ENCODE data around the gene HRG. TPM values are rescaled to one million over a fixed set of nuclear protein-coding genes. Genes with fewer than 3 reads are reported as not detected.
"Not testable (repeated sequence)": the region's sequence is repeated elsewhere in the genome, so short reads cannot be mapped to it uniquely, and the experiment has no call there.

The HRG gene
- total RNA-seq, 1 donor from 2014 or later, result not detected

- H3K27ac Mint-ChIP-seq, result no peak overlapping the region
- peaks cover 11% of the 10 kb centered on the region for H3K4me1 Mint-ChIP-seq
- H3K27me3 Mint-ChIP-seq, result peaks cover 48% of the 10 kb centered on the region
- intact Hi-C loops (cut with micrococcal nuclease), result no loop called here
- peak; percentile 81 for DNase-seq
- no peak overlapping the region for H3K4me3 Mint-ChIP-seq
- no peaks in the 10 kb centered on the region for H3K36me3 Mint-ChIP-seq (ENCODE audit: low read depth)
- H3K9me3 Mint-ChIP-seq, result no peaks in the 10 kb centered on the region
These were observed 40.3 kb downstream of the HRG start for GRCh38 chr3:186705882-186706780.

- DNase-seq, result no peak
- intact Hi-C loops (cut with micrococcal nuclease), result no loop called here
- Mint-ChIP-seq H3K4me3 (no peak overlapping the region), H3K27ac (no peak overlapping the region), H3K4me1 (peaks cover 10% of the 10 kb centered on the region), H3K9me3 (no peaks in the 10 kb centered on the region), H3K36me3 (ENCODE audit: low read depth) (no peaks in the 10 kb centered on the region), H3K27me3 (peaks cover 43% of the 10 kb centered on the region)
These were observed 43.3 kb downstream of the HRG start for GRCh38 chr3:186708983-186709679.

DNA sequence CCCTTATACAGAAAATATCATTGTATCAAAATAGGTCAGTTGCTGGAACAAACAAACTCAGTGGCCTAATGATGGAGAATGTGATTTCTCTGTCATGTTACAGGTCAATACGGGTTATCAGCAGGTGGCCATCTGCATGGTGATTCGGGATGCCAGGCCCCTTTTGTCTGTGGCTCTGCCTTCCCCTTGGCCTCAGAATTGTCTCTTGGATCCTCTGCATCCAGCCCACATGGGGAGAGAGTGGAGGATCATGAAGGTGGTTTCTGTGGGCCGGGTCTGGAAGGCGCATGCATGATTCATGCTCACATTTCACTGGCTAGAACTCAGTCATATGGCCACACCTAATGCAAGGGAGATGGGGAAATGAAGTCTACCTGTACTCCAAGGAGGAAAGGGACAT is 44.9 kb downstream of the HRG start:
- peaks cover 41% of the 10 kb centered on the region for H3K27me3 Mint-ChIP-seq
- intact Hi-C loops (cut with micrococcal nuclease); H3K9me3 Mint-ChIP-seq: not testable (repeated sequence)

GRCh38 chr3:186713499-186713898 is 47.7 kb downstream of the HRG start:
- Mint-ChIP-seq H3K27ac (no peak overlapping the region), H3K4me1 (no peaks in the 10 kb centered on the region), H3K36me3 (ENCODE audit: low read depth) (no peaks in the 10 kb centered on the region), H3K27me3 (peaks cover 21% of the 10 kb centered on the region), H3K4me3 (no peak overlapping the region), H3K9me3 (no peaks in the 10 kb centered on the region)
- intact Hi-C loops (cut with micrococcal nuclease), result no loop called here
- DNase-seq, result no peak

More for the DNA sequence above, 44.9 kb downstream of the HRG start:
- not testable (repeated sequence) for H3K4me3 Mint-ChIP-seq; H3K27ac Mint-ChIP-seq; DNase-seq; H3K4me1 Mint-ChIP-seq; H3K36me3 Mint-ChIP-seq (ENCODE audit: low read depth)

DNA sequence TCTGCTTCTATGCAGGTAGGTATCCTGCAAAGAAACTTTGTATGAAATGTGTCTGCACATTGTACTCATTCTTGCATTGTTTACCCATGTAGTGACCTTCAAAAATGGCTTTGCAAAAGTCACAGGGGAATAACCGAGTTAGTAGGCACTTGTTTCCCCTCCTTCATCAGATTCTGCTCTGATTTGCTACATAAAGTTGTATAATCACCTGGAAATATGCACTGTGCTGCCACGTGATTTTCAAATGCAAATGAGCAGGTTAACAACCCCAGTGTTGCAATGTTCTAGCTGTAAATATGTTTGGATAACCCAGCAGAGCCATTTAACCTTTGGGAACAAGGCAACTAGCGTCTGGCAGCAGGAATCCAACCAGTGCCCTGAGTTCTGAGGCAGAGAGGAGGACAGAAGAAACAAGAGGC is 51.2 kb downstream of the HRG start, which contains the start of gene KNG1:
Gene KNG1, plus strand, starts transcription at position 321 of the 419 bp plus-strand sequence. CDS start 184 bp downstream, outside the sequence.
- H3K4me3 Mint-ChIP-seq, result no peak within 1 kb of the TSS
- H3K27me3 Mint-ChIP-seq, result peaks cover 21% of the 10 kb centered on the region

GRCh38 chr3:186719945-186720739 is 54.3 kb downstream of the HRG start:
- H3K27ac Mint-ChIP-seq, result no peak overlapping the region
- peaks cover 17% of the 10 kb centered on the region for H3K27me3 Mint-ChIP-seq
- H3K4me1 Mint-ChIP-seq, result no peaks in the 10 kb centered on the region
- H3K36me3 Mint-ChIP-seq (ENCODE audit: low read depth), result no peaks in the 10 kb centered on the region
- intact Hi-C loops (cut with micrococcal nuclease), result no loop called here
- no peak for DNase-seq
- no peak overlapping the region for H3K4me3 Mint-ChIP-seq
- H3K9me3 Mint-ChIP-seq, result no peaks in the 10 kb centered on the region

More for the DNA sequence above, 51.2 kb downstream of the HRG start, which contains the start of gene KNG1:
- Mint-ChIP-seq H3K27ac (no peak within 1 kb of the TSS), H3K9me3 (no peaks in the 10 kb centered on the region), H3K36me3 (ENCODE audit: low read depth) (no peaks in the 10 kb centered on the region), H3K4me1 (no peaks in the 10 kb centered on the region)
- no peak for DNase-seq
- intact Hi-C loops (cut with micrococcal nuclease), result no loop called here

- no peaks in the 10 kb centered on the region for H3K36me3 Mint-ChIP-seq (ENCODE audit: low read depth)
- H3K27ac Mint-ChIP-seq, result no peak overlapping the region
- peaks cover 17% of the 10 kb centered on the region for H3K27me3 Mint-ChIP-seq
- DNase-seq, result no peak
- no peaks in the 10 kb centered on the region for H3K9me3 Mint-ChIP-seq
- H3K4me1 Mint-ChIP-seq, result no peaks in the 10 kb centered on the region
- no peak overlapping the region for H3K4me3 Mint-ChIP-seq
- intact Hi-C loops (cut with micrococcal nuclease), result no loop called here
These were observed 56.6 kb downstream of the HRG start for GRCh38 chr3:186722457-186722856.

- H3K4me1 Mint-ChIP-seq, result no peaks in the 10 kb centered on the region
- no peaks in the 10 kb centered on the region for H3K9me3 Mint-ChIP-seq
- H3K27me3 Mint-ChIP-seq, result peaks cover 18% of the 10 kb centered on the region
These were observed 59.1 kb downstream of the HRG start for GRCh38 chr3:186724911-186725310.

More at GRCh38 chr3:186724911-186725310, 59.1 kb downstream of the HRG start:
- no peak for DNase-seq
- Mint-ChIP-seq H3K36me3 (ENCODE audit: low read depth) (no peaks in the 10 kb centered on the region), H3K4me3 (no peak overlapping the region), H3K27ac (no peak overlapping the region)
- intact Hi-C loops (cut with micrococcal nuclease), result no loop called here

Other genes with a start within 250 kb of the HRG start
- 4.4 and 4.8 TPM in 2 replicates for gene CRYGS, start 121.6 kb upstream of the HRG start, total RNA-seq
- gene TBCCD1, start 98.7 kb upstream of the HRG start, total RNA-seq, result 20.9 and 21.4 TPM in 2 replicates
- 74.0 and 77.7 TPM in 2 replicates for gene DNAJB11, start 95.3 kb upstream of the HRG start, total RNA-seq
- gene AHSG, start 53.0 kb upstream of the HRG start, total RNA-seq, result not detected in 2 replicates
- gene FETUB, start 25.6 kb upstream of the HRG start, total RNA-seq, result not detected in 2 replicates
- gene KNG1, start 51.3 kb downstream of the HRG start, total RNA-seq, result not detected in 2 replicates
- gene EIF4A2, start 117.6 kb downstream of the HRG start, total RNA-seq, result 502 and 507 TPM in 2 replicates
- 116 and 119 TPM in 2 replicates for gene RFC4, start 140.5 kb downstream of the HRG start, total RNA-seq
- not detected in 2 replicates for gene ADIPOQ, start 176.7 kb downstream of the HRG start, total RNA-seq